GM21723 (cell line): ENCODE measurements around the gene SPACA4.

Experiments
- ATAC-seq: cut with Tn5 transposase; IDR thresholded peaks from one replicate; pipeline ENCODE4 v1.9.1; 2021; ENCODE audit warnings: mild to moderate bottlenecking, moderate library complexity; ENCODE audit not compliant: unreplicated experiment

Gene SPACA4

DNA sequence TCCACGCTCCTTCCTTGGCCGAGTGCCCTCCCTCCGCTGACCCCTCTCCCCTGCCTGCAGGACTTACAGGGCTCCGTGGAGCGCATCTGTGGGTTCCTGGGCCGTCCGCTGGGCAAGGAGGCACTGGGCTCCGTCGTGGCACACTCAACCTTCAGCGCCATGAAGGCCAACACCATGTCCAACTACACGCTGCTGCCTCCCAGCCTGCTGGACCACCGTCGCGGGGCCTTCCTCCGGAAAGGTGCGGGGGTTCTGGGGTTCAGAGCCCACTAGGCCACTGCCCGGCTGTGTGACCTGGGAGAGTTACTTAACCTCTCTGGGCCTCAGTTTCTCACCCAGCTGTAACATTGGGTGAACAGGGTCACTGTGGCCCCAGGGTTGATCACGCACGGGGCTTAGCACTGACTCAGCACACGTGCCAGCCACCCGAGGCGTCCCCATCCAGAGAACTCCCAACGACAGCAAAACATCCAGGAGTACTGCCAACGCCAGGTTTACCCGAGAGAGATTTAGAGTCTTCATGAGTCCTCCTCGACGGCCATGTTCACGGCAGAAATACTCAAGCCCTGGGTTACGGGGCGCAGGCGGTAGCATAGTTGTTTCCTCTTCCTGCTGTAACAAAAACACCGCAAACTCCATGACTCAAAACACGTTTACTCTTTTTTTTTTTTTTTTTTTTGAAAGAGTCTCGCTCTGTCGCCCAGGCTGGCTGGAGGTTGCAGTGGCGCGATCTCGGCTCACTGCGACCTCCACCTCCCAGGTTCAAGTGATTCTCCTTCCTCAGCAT is 9.7 kb upstream of the SPACA4 start:
- ATAC-seq: no peak

DNA sequence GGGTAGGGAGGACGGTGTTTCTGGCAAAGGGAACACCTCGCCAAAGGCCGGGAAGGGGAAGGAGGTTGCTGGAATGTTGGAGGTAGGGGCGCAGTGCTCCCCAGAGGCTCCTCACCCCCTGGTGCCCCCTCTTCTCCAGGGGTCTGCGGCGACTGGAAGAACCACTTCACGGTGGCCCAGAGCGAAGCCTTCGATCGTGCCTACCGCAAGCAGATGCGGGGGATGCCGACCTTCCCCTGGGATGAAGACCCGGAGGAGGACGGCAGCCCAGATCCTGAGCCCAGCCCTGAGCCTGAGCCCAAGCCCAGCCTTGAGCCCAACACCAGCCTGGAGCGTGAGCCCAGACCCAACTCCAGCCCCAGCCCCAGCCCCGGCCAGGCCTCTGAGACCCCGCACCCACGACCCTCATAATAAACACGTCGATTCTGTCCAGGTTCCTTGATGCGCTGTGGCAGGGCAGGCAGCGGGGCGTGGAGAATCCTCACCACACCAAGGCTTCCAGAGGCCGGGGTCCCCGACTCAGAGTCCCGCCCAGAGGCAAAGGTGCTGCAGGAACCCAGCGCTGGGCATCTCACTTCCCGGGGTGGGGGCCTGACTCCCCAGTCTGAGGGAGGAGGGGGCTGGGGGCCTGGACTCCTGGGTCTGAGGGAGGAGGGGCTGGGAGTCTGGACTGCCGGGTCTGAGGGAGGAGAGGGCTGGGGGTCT is 7.4 kb upstream of the SPACA4 start:
- ATAC-seq: no peak

DNA sequence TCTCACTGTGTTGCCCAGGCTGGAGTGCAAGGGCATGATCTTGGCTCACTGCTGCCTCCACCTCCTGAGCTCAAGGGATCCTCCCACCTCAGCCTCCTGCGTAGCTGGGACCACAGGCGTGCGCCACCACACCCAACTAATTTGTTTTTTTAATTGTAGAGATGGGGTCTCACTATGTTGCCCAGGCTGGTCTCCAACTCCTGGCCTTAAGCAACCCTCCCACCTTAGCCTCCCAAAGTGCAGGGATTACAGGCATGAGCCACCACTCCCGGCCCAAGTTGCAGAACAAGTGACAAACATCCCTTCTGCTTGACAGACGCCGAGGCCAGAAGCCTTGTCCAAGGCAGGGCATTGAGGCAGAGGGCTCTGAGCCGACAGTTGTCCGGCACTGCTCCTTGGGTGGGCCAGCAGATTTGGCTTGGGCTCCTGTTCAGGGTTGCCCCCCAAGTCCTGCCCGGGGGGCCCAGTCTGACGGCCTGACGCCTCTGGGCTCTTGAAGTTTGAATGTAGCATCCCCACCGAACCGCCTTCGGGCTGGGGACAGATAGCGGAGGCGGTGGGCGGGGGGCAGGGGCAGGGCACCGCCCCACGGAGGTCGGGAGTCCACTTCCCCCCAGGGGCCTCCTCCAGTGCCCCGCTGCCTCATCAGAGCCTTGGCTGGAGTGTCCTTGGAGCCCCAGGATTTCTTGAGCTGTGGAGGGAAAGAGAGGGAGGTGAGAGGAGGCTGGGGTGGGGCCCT is 5.7 kb upstream of the SPACA4 start:
- no peak for ATAC-seq

DNA sequence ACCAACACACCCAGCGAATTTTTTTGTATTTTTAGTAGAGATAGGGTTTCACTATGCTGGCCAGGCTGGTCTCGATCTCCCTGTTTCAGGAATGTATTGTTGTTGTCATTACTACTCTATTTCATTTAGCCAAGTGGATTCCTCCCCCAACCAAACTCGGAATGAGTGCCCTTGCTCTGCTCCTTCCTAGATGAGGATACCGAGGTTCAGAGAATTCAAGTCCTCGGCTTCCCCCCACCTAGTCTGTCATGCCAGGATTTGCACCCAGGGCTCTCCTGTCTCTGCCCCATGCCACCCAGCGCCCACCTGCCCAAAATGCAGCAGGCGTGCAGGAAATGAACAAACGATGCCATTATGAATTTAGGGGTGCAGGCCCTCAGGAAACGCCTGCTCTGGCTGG is 3.5 kb upstream of the SPACA4 start:
- ATAC-seq: no peak

DNA sequence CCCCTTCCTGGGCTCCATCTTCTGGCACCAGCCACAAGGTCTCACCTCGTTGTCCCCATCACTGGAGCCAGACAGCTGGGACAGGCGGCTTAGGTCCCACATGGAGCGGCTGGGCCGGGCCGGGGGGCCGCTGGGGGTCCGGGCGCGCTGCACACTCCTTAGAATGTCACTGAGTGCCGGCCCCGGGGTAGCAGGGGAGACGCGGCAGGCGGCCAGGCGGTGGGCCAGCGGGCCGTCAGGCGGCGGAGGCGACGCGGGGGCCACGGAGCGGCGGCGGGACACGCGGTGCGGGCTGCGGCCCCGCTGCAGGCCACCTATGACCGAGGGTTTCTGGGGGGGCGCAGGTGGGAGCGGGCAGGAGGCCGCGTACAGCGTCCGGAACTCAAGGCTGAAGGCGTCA is 3.1 kb upstream of the SPACA4 start:
- ATAC-seq: no peak

DNA sequence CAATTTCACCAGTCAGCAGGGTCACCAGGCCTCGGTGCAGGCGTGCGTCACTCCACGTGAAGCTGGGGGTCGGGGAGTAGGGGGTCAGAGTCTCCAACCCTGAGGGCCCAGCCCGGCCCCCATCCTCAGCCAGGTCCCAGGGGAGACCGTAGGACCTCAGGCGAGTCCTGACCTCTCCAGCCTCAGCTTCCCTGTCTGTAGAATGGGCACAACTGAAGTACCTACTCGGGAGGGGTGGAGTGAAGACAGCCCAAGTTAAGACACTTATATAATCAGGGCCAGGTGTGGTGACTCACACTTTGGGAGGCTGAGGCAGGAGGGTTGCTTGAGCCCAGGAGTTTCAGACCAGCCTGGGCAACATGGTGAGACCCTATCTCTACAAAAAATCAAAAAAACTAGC is 2.7 kb upstream of the SPACA4 start:
- ATAC-seq: no peak

DNA sequence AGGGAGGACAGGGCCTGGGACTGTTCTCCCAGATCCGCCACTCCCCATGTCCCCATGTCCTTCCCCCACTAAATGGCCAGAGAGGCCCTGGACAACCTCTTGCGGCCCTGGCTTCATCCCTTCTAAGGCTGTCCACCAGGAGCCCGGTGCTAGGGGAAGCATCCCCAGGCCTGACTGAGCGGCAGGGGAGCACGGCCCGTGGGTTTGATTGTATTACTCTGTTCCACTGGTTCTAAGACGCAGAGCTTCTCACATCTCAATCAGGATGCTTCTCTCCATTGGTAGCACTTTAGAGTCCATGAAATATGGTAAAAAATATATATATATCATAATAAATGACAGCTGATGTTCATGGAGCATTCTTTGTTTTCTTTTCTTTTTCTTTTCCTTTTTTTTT is 815 bp downstream of the SPACA4 start:
- no peak for ATAC-seq

DNA sequence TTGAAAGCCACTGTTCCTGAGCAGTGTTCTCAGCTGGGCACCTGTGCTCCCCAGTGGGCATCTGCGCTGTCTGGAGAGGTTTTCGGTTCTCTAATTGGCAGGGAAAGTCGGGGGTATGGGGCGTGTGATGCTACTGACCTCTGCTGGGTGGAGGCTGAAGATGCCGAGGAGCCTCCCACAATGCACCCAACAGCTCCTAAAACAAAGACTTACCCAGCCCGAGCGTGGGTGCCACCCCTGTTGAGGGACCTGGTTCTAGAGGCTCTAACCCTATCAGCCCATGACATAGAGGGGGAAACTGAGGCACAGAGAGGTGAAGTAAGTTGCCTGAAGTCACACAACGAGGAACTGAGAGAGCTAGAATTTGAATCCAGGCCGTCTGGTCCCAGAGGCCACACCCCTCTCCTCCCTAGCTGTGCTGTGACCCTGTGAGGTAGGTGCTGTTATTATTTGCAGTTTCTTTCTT is 2.3 kb downstream of the SPACA4 start:
- no peak for ATAC-seq

DNA sequence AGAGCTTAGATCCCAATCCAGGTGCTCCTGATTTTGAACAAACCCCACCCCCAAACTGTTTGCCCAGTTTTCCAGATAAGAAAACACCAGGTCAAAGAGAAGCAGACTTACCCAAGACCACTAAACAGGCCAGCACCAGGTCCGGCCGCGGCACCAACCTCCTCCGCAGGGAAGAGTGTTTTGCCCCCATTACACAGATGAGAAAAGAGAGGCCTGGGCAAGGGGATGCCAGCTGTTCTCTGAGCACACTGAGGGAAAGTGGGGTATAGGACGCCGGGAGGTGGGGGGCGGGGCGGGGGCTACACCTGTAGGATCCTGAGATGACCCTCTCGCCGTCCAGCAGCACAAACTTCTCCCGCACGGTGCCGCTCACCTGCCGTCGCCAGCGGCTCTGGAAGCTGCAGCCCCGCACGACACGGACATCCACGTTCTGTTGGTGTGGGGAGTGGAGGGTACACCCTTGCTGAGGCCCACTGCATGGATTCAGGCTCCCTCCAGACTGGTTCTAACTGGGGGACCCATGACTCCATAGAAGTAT is 3.1 kb downstream of the SPACA4 start:
- ATAC-seq: no peak

DNA sequence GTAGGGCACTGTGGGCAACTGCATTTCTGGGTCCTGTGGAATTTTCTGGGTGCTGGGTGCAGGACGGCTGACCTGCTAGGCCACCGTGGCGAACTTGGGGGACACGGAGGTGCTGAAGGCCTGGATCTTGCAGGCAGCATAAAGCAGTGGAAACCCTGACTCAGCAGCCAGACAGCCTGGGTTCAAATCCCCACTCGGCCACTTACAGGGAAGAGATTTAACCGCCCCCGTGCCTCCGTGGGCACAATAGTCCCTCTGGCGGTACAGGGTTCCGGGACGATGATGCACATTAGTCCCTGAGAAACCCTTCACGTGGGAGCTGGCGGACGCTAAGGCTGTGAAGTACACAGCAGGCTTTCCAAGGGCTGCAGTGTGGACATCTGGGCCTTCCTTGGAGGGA is 5.3 kb downstream of the SPACA4 start:
- ATAC-seq: no peak

DNA sequence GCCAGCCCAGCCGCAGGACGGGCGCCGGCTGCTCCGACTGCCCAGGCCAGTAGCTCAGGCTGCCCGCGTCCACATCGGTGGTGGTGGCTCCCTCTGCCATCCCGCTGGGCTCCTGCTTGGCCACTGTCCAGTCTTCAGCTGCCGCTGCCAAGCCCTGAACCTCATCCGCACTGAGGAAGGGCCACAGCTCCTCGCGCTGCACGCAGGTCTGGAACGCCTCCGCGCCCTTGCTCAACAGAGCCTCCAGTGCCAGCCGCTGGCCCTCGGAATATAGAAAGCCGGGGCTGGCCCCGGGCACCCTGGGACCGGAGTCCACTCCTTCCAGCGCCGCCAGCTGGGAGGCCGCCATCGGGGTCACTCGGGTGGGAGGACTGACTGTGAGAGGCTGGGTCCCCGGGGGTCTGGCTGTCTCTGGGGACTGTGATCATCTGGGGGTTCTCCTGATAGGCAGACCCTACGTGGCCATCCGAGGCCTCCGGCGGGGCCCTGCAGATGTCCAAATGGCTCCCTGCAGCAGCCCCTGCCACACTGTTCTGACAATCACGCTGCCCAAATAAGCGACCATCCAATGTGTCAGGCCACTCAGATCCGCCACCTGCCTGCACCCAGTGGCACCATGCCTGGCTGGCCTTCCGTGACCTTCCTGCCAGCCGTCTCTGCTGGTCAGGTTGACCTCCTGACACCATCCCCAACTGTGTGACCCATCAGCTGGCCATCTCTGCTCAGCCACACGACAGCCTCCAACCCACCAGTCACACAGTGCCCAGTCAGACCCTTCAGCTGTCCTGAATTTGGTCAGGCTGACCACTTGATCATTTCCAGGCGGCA is 6.7 kb downstream of the SPACA4 start:
- no peak for ATAC-seq

DNA sequence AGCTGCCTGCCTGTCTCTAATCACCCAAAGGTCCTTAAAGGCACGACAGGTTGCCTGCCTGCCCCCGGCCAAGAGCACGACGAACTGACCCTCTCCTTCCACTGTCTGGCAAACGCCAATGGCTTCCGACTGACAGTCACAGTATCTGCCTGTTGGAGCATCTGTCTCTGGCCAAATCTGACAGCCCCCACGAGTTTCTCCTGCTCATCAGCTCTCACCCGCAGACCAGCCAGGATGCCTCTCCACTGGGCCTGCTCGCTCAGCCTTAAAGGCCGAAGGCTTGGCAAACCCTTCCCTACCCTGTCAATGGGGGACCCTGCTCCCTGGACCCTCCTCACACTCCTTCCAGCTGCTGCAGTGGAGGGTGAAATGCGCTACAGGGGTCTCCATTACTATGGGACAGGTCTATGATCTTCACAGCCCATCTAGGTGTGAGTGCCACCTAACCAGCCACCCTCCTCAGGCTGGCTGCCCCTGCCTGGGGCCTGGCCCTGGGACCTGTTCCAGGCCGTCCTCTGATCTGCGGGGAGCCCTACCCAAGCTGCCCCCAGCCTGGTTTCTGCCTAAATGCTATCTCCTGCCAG is 7.4 kb downstream of the SPACA4 start:
- ATAC-seq: no peak

DNA sequence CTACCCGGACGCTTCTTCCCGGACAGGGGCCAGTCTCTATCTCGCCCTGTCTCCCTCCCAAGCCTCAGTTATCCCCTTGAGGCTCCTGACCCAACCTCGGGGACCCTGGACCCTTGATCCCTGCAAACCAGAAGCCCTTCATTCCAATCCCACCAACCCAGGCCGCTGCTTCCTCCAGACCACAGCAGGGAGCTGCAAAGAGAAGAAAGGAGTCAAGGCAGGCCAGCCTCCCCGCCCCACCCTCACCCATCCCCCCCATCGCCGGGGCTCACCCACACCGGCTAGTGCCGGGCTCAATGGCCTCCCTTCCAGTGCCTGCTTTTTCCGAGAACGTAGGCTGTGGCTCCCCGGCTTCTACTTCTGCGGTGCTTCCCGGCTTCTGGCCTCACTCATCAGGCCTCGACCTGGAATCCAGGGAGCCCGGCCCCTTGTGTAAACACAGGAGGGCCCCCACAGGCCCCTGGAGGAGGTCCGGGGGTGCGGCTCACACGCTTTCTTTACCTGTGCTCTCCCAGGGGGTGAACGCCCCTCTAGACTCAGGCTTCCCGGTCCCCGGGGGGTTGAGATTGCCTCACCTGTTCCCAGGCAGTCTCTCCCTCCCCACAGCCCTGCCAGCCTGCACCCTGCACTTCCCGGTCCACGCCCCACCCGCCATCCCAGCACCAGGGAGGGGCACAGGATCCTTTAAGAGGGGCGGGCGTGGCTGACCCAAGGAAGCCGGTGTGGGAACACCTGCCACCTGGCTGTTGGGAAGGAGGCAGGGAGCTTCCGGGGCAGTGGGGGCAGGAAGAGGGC is 8.1 kb downstream of the SPACA4 start, which contains the start of gene FAM83E:
TSS of gene FAM83E (minus strand) at position 641 of the 795 bp plus-strand sequence. CDS start 1,704 bp downstream, outside the sequence.
- ATAC-seq: no peak

DNA sequence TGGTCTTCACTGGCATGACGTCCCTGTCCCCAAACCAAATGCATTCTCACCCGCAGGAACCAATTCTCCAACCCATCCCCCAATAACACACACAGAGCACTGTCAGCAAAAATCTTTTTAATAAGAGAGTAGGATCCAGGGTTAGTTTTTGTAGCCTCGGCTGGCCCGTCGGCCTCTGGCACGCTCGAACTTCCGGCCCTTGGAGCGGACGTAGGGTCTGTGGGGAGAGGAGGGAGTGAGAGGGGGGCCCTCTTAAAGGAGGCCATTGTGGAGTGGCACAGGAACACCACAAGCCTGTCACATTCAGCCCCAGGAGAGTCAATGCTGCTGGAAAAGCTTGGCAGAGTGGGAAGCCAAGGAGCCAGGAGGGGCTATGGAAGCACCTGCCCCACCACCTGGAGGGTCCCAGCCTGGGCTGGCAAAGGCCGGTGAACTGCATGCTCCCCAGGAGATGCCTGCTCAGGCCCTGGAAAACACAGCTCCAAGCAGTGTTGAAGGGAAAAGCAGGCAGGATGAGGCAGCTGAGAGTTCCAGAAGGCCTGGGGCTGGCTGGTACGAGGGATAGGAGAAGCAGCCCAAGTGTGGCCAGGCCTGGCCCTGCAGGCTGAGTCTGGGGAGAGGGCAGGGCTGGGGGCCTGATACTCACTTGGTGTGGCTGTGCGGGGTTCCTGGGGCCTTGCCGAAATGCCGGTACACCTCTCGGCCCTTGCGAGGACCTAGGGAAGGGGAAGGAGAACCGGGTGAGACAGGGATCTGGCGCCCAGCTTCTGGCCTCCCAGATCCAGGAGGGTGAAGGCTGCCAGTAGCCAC is 8.9 kb downstream of the SPACA4 start:
- ATAC-seq: no peak

DNA sequence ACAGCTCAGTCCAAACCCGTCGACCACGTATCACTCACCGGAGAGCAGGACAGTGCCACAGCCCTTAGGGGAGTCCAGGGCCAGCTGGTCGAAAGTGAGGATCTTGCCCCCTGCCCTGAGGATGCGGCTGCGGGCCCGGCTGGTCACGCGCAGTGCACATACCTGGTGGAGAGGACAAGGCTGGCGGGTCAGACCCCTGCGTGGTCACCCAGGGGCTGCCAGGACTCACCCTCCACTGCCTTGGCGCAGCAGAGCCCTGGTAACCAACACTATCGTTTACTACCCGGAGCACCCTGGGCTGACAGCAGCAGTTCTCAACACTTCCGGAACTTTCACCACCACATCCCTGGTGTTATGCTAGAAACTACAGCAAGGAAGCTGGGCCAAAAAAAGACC is 9.5 kb downstream of the SPACA4 start:
- ATAC-seq: no peak

DNA sequence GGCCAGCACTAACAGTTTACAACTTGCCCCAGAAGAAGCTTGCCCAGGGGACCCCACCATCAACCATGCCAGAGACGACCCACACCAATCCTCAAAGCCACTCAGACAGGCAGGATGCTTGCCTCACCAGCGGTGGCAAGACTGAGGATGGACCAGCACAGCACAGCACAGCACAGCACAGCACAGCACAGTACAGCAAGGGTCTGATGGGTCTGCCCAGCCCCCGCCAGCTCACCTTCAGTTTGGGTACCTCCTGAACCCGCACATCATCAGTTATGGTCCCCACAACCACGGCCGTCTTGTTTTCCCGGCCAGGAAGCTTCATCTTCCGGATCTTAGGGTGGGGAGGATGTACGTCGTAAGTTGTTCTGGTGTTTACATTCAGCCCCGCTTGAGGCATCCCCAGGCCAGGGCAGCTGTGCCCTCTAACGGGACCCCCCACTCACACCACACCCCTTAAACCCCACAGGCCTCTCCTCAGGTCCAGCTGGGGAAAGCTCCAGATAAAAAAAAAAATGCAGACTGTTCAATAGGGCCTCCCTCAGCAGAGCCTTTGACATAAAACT is 10.0 kb downstream of the SPACA4 start:
- no peak for ATAC-seq

DNA sequence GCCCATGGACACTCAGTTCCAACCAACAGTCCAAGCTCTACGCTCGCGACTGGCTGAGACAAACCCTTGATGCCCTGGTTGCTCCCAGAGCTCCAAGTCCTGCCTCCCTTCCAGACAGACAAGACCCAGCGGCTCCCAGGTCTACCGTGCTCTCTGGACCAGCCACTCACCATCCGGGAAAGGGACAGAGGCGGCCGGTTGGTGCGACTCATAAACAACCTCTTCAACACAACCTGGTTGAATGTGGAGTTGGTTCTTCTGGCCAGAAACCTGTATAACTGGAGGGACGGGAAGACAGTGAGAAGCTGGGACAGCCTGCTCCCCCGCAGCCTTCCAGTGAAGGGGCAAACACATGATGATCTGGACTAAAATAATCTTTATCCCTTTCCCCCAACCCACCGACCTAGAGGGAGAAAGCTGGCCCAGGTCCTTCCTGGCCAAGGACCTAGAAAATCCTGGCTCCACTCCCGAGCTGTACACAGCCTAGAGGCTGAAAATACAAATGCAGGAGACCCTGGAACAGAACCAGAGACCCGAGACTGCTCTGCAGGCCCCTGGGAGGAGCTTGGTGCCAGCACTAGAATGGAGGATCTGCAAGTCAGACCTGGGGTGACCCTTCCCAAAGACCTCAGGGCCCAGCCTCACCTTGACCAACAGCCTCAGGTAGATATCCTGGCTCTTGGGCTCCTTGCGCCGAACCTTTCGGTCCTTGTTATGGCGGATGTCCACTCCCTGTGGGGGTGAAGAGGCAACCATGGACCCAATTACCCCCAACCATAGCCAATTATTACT is 10.8 kb downstream of the SPACA4 start:
- ATAC-seq: no peak
